ENCODE data around the gene LLGL2.

GRCh38 chr17:75546181-75546580 lies 20.7 kb downstream of the LLGL2 start:
- TF ChIP-seq, protein P1, sequence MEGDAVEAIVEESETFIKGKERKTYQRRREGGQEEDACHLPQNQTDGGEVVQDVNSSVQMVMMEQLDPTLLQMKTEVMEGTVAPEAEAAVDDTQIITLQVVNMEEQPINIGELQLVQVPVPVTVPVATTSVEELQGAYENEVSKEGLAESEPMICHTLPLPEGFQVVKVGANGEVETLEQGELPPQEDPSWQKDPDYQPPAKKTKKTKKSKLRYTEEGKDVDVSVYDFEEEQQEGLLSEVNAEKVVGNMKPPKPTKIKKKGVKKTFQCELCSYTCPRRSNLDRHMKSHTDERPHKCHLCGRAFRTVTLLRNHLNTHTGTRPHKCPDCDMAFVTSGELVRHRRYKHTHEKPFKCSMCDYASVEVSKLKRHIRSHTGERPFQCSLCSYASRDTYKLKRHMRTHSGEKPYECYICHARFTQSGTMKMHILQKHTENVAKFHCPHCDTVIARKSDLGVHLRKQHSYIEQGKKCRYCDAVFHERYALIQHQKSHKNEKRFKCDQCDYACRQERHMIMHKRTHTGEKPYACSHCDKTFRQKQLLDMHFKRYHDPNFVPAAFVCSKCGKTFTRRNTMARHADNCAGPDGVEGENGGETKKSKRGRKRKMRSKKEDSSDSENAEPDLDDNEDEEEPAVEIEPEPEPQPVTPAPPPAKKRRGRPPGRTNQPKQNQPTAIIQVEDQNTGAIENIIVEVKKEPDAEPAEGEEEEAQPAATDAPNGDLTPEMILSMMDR (IDR thresholded peaks at IDR 0.05): no peak
- no peak for TF ChIP-seq POLR2A (IDR thresholded peaks at IDR 0.05)
